ENCODE data around the gene LRRTM1. TPM values are rescaled to one million over a fixed set of nuclear protein-coding genes. Genes with fewer than 3 reads are reported as not detected.

LRRTM1 gene
- total RNA-seq, 3 donors from 2014 or later, result not detected

GRCh38 chr2:80323610-80324009 is 19.1 kb upstream of the LRRTM1 start:
- DNase-seq (no peak), ATAC-seq (no peak)
- H3K9me3 Mint-ChIP-seq, result no peaks in the 10 kb centered on the region
- no peak overlapping the region for H3K4me3 Mint-ChIP-seq
- H3K36me3 Mint-ChIP-seq (ENCODE audit: insufficient read depth), result no peaks in the 10 kb centered on the region
- H3K27me3 Mint-ChIP-seq (ENCODE audit: low read depth), result no peaks in the 10 kb centered on the region
- no peaks in the 10 kb centered on the region for H3K4me1 Mint-ChIP-seq (ENCODE audit: low read depth)

- ATAC-seq (no peak), DNase-seq (no peak)
- H3K4me1 Mint-ChIP-seq (ENCODE audit: low read depth), result no peaks in the 10 kb centered on the region
- no peaks in the 10 kb centered on the region for H3K27me3 Mint-ChIP-seq (ENCODE audit: low read depth)
- H3K4me3 Mint-ChIP-seq, result no peak overlapping the region
- no peaks in the 10 kb centered on the region for H3K9me3 Mint-ChIP-seq
- no peaks in the 10 kb centered on the region for H3K36me3 Mint-ChIP-seq (ENCODE audit: insufficient read depth)
Observed at GRCh38 chr2:80322958-80323357, 18.4 kb upstream of the LRRTM1 start.

GRCh38 chr2:80322311-80322920 is 17.9 kb upstream of the LRRTM1 start:
- Mint-ChIP-seq H3K9me3 (no peaks in the 10 kb centered on the region), H3K4me3 (no peak overlapping the region), H3K36me3 (ENCODE audit: insufficient read depth) (no peaks in the 10 kb centered on the region), H3K4me1 (ENCODE audit: low read depth) (no peaks in the 10 kb centered on the region), H3K27me3 (ENCODE audit: low read depth) (no peaks in the 10 kb centered on the region)
- ATAC-seq (no peak), DNase-seq (no peak)

- Mint-ChIP-seq H3K4me1 (ENCODE audit: low read depth) (no peaks in the 10 kb centered on the region), H3K36me3 (ENCODE audit: insufficient read depth) (no peaks in the 10 kb centered on the region), H3K4me3 (no peak overlapping the region), H3K27me3 (ENCODE audit: low read depth) (peaks cover 2% of the 10 kb centered on the region), H3K9me3 (peaks cover 4% of the 10 kb centered on the region)
- ATAC-seq (no peak), DNase-seq (no peak)
Observed at GRCh38 chr2:80312282-80312839, 7.8 kb upstream of the LRRTM1 start.

DNA sequence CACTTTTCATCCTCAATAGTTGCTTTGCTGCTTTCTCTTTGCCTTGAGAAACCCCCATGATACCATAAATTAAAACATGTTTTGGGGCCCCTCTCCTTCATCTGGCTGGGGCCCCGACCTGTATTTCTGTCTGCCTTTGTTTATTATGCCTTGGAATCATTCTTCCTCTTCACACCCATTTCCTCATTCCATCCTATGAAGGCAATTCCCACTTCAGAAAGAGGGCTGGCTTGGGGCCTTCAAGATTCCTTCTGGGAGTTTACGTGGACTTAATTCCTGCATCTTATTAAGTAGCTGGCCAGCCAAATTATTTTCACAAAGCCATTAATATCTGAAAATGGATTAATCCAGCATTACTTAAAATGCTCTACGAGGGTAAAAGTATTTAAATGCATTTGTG is 6.8 kb upstream of the LRRTM1 start:
- Mint-ChIP-seq H3K9me3 (peaks cover 6% of the 10 kb centered on the region), H3K27me3 (ENCODE audit: low read depth) (peaks cover 4% of the 10 kb centered on the region), H3K36me3 (ENCODE audit: insufficient read depth) (no peaks in the 10 kb centered on the region), H3K4me3 (no peak overlapping the region), H3K4me1 (ENCODE audit: low read depth) (no peaks in the 10 kb centered on the region)
- DNase-seq, result no peak
- ATAC-seq, result no peak

- peaks cover 6% of the 10 kb centered on the region for H3K9me3 Mint-ChIP-seq
- no peak overlapping the region for H3K4me3 Mint-ChIP-seq
- no peaks in the 10 kb centered on the region for H3K4me1 Mint-ChIP-seq (ENCODE audit: low read depth)
- ATAC-seq (no peak), DNase-seq (no peak)
- H3K27me3 Mint-ChIP-seq (ENCODE audit: low read depth), result peaks cover 45% of the 10 kb centered on the region
- no peaks in the 10 kb centered on the region for H3K36me3 Mint-ChIP-seq (ENCODE audit: insufficient read depth)
Observed at GRCh38 chr2:80303006-80303908, 1.3 kb downstream of the LRRTM1 start.

GRCh38 chr2:80302314-80303005 is 2.1 kb downstream of the LRRTM1 start:
- DNase-seq (no peak), ATAC-seq (no peak)
- Mint-ChIP-seq H3K4me1 (ENCODE audit: low read depth) (no peaks in the 10 kb centered on the region), H3K36me3 (ENCODE audit: insufficient read depth) (no peaks in the 10 kb centered on the region), H3K4me3 (no peak overlapping the region), H3K9me3 (peaks cover 6% of the 10 kb centered on the region), H3K27me3 (ENCODE audit: low read depth) (peaks cover 45% of the 10 kb centered on the region)

- H3K27me3 Mint-ChIP-seq (ENCODE audit: low read depth), result peaks cover 45% of the 10 kb centered on the region
- H3K4me1 Mint-ChIP-seq (ENCODE audit: low read depth), result no peaks in the 10 kb centered on the region
- H3K4me3 Mint-ChIP-seq, result no peak overlapping the region
Observed at GRCh38 chr2:80302001-80302313, 2.6 kb downstream of the LRRTM1 start.

DNA sequence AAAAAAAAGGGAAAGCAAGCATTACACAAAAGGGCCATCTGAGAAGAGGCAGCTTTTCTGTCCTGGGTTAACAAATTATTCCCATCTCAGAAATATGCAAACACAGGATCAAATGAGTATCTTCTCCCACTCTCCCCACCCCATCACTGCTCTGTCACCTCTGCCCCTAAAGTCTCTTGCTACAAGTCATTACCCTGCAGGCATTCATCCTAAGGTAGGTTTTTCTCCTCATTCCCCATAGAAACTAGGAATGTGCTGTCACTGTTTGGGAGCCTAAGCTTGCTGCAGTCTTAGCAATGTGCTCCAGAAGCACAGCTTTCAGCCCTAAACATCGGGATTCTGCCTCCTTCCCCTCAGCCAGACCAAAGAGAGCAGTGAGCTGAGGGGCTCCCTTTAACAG is 3.6 kb downstream of the LRRTM1 start:
- no peak for ATAC-seq
- Mint-ChIP-seq H3K4me3 (no peak overlapping the region), H3K36me3 (ENCODE audit: insufficient read depth) (no peaks in the 10 kb centered on the region), H3K4me1 (ENCODE audit: low read depth) (no peaks in the 10 kb centered on the region), H3K27me3 (ENCODE audit: low read depth) (peaks cover 42% of the 10 kb centered on the region), H3K9me3 (peaks cover under 1% of the 10 kb centered on the region)
- no peak for DNase-seq

More at GRCh38 chr2:80302001-80302313, 2.6 kb downstream of the LRRTM1 start:
- no peaks in the 10 kb centered on the region for H3K36me3 Mint-ChIP-seq (ENCODE audit: insufficient read depth)
- no peak for DNase-seq
- H3K9me3 Mint-ChIP-seq, result peaks cover 6% of the 10 kb centered on the region
- ATAC-seq, result no peak

DNA sequence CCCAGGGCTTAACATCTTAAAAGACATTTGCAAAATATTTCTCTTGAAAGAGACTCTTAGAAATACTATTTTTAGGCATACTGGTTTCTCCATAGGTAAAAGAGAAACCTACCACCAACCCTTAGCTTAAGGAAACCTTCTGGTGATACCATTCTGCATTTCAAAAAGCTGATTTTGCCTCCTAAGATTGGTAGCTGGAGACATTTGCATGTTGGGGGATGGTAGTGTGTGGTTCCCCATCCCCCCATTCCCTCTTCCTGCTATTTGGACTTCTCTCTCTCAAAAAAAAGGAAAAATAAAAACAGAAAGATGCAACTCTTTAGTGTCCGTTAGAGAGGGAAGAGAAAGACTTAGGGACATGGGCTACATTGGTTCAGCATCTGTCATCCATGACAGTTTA is 4.2 kb downstream of the LRRTM1 start:
- DNase-seq (no peak), ATAC-seq (no peak)
- no peaks in the 10 kb centered on the region for H3K9me3 Mint-ChIP-seq
- H3K27me3 Mint-ChIP-seq (ENCODE audit: low read depth), result peaks cover 37% of the 10 kb centered on the region
- H3K4me1 Mint-ChIP-seq (ENCODE audit: low read depth), result no peaks in the 10 kb centered on the region
- H3K4me3 Mint-ChIP-seq, result no peak overlapping the region
- H3K36me3 Mint-ChIP-seq (ENCODE audit: insufficient read depth), result no peaks in the 10 kb centered on the region

DNA sequence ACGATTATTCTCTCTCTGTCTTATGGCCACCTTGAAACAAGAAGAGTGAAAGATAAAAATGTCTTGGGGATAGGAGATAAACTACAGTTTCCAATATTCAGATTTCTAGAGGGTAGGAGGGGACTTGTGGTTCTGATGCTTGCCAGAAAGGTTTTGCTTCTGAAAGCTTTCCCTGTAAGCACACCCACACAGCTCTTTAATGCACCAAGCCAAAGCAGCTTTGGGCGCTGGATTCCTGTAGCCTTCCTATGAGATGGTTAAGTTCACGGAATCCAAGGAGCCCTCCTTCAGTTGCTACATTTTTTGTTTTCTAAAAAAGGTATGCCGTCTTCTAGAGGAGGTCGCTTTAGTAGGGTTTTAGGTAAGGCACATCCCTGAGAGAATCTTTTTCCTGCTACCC is 4.9 kb downstream of the LRRTM1 start:
- DNase-seq (no peak), ATAC-seq (no peak)
- Mint-ChIP-seq H3K27me3 (ENCODE audit: low read depth) (peaks cover 32% of the 10 kb centered on the region), H3K9me3 (no peaks in the 10 kb centered on the region), H3K4me3 (no peak overlapping the region), H3K36me3 (ENCODE audit: insufficient read depth) (no peaks in the 10 kb centered on the region), H3K4me1 (ENCODE audit: low read depth) (no peaks in the 10 kb centered on the region)

- Mint-ChIP-seq H3K27me3 (ENCODE audit: low read depth) (peaks cover 27% of the 10 kb centered on the region), H3K4me1 (ENCODE audit: low read depth) (no peaks in the 10 kb centered on the region), H3K36me3 (ENCODE audit: insufficient read depth) (no peaks in the 10 kb centered on the region), H3K9me3 (no peaks in the 10 kb centered on the region), H3K4me3 (no peak overlapping the region)
- ATAC-seq (no peak), DNase-seq (no peak)
Observed at GRCh38 chr2:80298954-80299353, 5.6 kb downstream of the LRRTM1 start.

GRCh38 chr2:80293039-80293438 is 11.5 kb downstream of the LRRTM1 start:
- H3K9me3 Mint-ChIP-seq, result peaks cover 4% of the 10 kb centered on the region
- H3K4me1 Mint-ChIP-seq (ENCODE audit: low read depth), result no peaks in the 10 kb centered on the region
- H3K36me3 Mint-ChIP-seq (ENCODE audit: insufficient read depth), result no peaks in the 10 kb centered on the region
- no peaks in the 10 kb centered on the region for H3K27me3 Mint-ChIP-seq (ENCODE audit: low read depth)
- H3K4me3 Mint-ChIP-seq, result no peak overlapping the region
- ATAC-seq, result no peak
- DNase-seq, result no peak

GRCh38 chr2:80292474-80292873 is 12.1 kb downstream of the LRRTM1 start:
- H3K27me3 Mint-ChIP-seq (ENCODE audit: low read depth), result no peaks in the 10 kb centered on the region
- H3K4me3 Mint-ChIP-seq, result no peak overlapping the region
- H3K9me3 Mint-ChIP-seq, result peaks cover 4% of the 10 kb centered on the region
- H3K36me3 Mint-ChIP-seq (ENCODE audit: insufficient read depth), result no peaks in the 10 kb centered on the region
- ATAC-seq (no peak), DNase-seq (no peak)
- H3K4me1 Mint-ChIP-seq (ENCODE audit: low read depth), result no peaks in the 10 kb centered on the region

All from activated T-cell treated with anti-CD3 and anti-CD28 coated beads, Interleukin-2, amount 50 U/mL, for 4 hours (primary cell).